Measurements from ENCODE around the gene PAMR1.
"Not testable (repeated sequence)": the region's sequence is repeated elsewhere in the genome, so short reads cannot be mapped to it uniquely, and the experiment has no call there.

Gene PAMR1

DNA sequence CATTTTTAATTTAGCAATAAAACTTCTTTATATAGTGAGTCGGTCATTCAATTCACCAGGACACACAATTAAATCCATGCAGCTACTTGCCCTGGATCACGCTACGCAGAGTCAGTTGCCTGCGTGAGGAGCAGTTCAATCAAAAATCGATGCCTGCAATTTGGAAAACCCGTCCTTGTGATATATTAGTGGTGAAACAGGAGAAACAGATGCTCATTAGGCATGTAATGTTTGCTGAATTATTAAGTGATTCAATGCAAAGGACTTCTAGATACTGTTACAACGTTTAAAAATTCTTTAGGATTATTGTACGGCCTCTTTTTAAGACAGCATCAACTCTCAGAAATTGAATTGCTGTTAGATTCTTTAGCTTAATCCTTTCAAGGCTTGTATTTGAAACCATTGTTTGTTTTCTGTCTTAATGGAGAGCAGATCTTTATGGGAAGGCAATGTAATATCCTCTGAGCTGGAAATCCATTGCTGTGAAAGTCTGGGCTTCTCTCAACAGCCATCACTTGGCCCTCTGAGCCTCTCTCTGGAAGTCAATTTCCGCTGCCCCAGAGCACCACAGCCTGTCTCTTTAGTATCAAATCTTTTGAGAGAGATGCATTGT lies 20.1 kb upstream of the PAMR1 start:
- DNase-seq (ENCODE audit: low read depth), result no peak

DNA sequence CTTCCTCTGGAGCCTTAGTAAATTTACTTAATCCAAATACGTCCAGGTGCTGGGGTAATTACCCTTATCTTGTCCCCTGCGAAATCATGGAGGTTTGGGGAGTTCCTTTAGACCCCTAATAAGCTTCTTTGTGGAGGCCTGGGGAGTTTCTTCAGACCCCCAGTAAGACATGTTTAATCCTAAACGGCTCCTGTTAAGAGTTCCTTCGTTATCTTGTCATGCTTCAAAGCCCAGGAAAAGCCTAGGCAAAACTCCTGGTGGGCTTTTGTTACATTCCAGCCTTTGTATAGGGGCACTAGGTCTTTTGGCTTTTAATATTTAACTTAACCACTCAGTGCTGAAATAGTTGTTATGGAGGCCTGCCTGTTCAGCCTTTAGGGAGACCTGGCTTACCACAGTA lies 18.1 kb upstream of the PAMR1 start:
- DNase-seq (ENCODE audit: low read depth), result no peak

DNA sequence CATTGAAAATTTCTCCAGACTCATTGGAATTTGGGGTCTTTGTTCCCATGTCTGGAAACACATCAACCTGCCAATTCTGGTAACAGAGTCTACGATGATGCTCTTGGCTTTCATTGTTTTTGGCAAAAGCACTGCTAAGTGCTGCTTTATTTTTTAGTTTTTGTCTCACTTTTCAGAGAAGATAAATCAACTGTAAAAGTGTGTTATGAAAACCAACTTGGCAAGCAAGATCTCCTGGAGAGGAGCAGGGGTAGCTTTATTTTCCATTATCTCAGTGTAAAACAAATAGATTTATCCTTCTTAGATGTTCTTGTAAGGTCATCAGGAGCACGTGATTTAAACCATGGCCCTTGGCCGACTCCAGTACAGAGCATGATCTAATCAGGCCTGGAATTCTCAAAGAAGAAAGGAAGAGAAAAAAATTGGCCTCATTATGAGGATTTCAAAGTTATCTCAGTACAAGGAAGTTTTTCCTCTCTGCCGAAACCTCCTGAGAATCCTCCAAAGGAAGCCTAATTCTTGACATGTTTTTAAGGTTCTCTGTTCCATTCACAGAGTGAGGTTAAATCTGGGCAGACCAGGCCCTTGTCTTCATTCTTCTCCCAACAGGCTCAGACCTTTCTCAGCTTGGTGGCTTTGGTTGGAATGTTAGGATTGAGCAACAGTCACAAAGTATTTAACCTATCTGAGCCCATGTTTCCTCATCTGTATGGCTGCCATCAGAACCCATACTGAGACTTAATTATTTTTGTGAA lies 16.4 kb upstream of the PAMR1 start:
- DNase-seq (ENCODE audit: low read depth), result no peak

GRCh38 chr11:35540526-35540925 lies 15.1 kb upstream of the PAMR1 start:
- DNase-seq (ENCODE audit: low read depth), result no peak

DNA sequence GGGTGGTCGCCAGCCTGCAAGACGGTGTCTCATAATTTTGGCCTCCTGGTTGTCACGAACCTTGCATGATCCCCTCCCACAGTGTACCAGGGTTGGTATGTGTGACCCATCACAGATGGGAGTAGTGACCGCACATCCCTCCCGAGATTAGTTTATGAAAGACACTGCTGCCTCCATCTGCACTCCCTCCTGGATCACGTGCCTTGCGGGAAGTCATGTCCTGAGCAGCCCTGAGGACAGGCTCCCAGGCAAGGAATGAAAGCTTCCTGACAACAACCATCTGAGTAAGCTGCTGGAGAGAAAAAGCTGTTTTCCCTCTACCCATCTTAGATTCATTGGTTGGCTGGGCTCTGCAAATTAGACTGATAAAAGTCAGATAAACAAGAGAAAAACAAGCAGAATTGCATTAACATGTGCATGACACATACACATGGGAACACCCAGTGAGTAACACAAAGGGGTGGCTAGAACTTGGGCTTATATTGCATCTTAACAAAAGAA lies 14.4 kb upstream of the PAMR1 start:
- no peak for DNase-seq (ENCODE audit: low read depth)

- DNase-seq (ENCODE audit: low read depth), result no peak
Observed at GRCh38 chr11:35539256-35539655, 13.8 kb upstream of the PAMR1 start.

- no peak for DNase-seq (ENCODE audit: low read depth)
Observed at GRCh38 chr11:35536470-35536869, 11.1 kb upstream of the PAMR1 start.

- DNase-seq (ENCODE audit: low read depth), result no peak
Observed at GRCh38 chr11:35531246-35531645, 5.8 kb upstream of the PAMR1 start.

GRCh38 chr11:35529971-35530495 lies 4.6 kb upstream of the PAMR1 start:
- no peak for DNase-seq (ENCODE audit: low read depth)

- DNase-seq (ENCODE audit: low read depth), result no peak
Observed at GRCh38 chr11:35526370-35526792, 965 bp upstream of the PAMR1 start.

- no peak for DNase-seq (ENCODE audit: low read depth)
Observed at GRCh38 chr11:35524780-35525179, 636 bp downstream of the PAMR1 start.

- DNase-seq (ENCODE audit: low read depth), result no peak
Observed at GRCh38 chr11:35523861-35524260, 1.6 kb downstream of the PAMR1 start.

GRCh38 chr11:35523331-35523768 lies 2.1 kb downstream of the PAMR1 start:
- no peak for DNase-seq (ENCODE audit: low read depth)

GRCh38 chr11:35522091-35522490 lies 3.3 kb downstream of the PAMR1 start:
- not testable (repeated sequence) for DNase-seq (ENCODE audit: low read depth)

DNA sequence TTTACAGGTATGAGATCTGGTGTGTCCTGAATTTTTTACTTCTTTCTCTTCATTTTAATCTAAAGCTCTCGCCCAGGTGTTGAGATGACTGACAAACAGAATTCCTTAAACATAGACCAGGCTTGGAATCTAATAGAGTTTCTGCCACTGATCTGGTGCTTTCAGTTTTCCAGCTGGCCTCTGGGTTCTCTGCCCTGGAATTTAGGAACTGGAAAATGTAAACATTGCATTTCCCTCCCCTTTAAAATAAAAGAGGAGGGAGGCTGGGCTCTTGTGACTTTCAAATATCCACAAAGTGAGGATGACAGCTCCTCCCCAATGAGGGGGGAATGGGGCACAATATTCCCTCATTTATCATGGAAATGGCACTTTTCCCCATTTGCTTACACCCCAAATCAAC lies 5.0 kb downstream of the PAMR1 start:
- no peak for DNase-seq (ENCODE audit: low read depth)

- DNase-seq (ENCODE audit: low read depth), result no peak
Observed at GRCh38 chr11:35518766-35519165, 6.7 kb downstream of the PAMR1 start.

- DNase-seq (ENCODE audit: low read depth), result no peak
Observed at GRCh38 chr11:35517481-35517880, 7.9 kb downstream of the PAMR1 start.

DNA sequence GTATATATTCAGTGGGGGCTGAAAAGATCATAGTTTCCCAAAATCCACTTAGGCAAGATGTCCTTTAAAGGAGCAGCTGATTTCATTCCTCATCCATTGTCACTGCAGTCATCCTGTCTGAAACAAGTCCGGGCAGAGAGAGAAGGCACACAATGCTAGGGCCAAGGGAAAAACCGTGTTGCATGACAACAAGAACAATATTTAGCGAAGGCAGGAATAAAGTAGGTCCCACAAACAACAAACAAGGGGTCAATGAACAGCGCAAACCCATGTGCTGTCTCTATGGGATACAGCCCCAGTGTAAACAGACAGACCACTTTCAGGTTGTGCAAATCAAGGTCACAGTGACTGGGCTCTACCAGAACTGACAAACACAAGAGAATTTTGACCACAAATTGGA lies 9.0 kb downstream of the PAMR1 start:
- no peak for DNase-seq (ENCODE audit: low read depth)

GRCh38 chr11:35515224-35515623 lies 10.2 kb downstream of the PAMR1 start:
- DNase-seq (ENCODE audit: low read depth), result no peak

DNA sequence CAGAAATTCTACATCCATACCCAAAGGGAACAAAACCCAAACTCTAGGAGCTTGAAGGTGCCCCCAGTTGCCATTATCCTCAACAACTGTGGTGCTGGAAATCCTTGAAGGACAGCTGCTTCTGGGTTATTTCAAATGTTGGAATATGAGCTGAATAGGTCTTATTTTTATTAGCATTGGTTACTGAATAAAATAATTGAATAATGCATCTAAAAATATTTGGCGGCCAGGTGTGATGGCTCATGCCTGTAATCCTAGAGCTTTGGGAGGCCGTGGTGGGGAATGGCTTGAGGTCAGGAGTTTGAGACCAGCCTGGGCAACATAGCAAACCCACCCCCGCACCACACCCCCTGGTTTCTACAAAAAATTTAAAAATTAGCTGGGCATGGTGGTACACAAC lies 10.9 kb downstream of the PAMR1 start:
- DNase-seq (ENCODE audit: low read depth), result no peak

- DNase-seq (ENCODE audit: low read depth), result no peak
Observed at GRCh38 chr11:35511666-35512065, 13.8 kb downstream of the PAMR1 start.

DNA sequence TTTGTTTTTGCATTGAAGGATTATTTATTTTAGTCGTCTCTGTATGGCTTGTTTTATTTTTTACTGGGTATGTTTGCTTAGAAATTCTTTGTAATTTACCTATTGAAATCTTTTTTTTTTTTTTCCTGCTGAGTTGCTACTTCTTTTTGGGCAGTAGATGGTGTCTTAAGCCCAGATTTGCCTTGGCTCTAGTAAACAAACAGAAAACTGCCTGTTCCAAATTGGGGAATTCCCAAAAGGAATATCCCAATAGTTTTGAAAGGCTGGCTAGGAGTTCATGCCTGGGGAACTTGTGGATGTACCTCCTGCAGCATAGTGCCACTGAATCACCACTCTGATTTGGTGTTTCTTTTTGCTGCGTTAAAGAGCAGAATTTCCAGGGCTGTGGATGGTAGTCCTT lies 17.7 kb downstream of the PAMR1 start:
- DNase-seq (ENCODE audit: low read depth), result no peak

GRCh38 chr11:35501776-35502175 lies 23.6 kb downstream of the PAMR1 start:
- no peak for DNase-seq (ENCODE audit: low read depth)

All from stimulated activated CD4-positive, alpha-beta T cell treated with anti-CD3 and anti-CD28 coated beads, Interleukin-2, amount 100 ng/mL, for 4 hours (primary cell).